GM23338 (cell line): Measurements from ENCODE around the gene MAP3K6.

Source experiments
- CREB1 ChIP-seq: fragments of 250-450 bp; sonication (Bioruptor Pico); IDR thresholded peaks from 2 replicates; pipeline ENCODE4 v1.5.0; 2020; ENCODE audit warnings: low read depth, mild to moderate bottlenecking, moderate library complexity
- ETS1 ChIP-seq: IDR thresholded peaks from 2 replicates; pipeline ENCODE4 v1.6.1; 2016; ENCODE audit warnings: antibody characterized with exemption
- EZH2 ChIP-seq: fragments of 200-600 bp; sonication (generic); IDR thresholded peaks from one replicate; pipeline ENCODE4 v1.8.0; 2017; ENCODE audit warnings: antibody characterized with exemption, mild to moderate bottlenecking, low read depth; ENCODE audit not compliant: unreplicated experiment
- REST ChIP-seq: IDR thresholded peaks from one replicate; pipeline ENCODE4 v1.6.1; 2018; ENCODE audit warnings: antibody characterized with exemption; ENCODE audit not compliant: unreplicated experiment
- STAT1 ChIP-seq: IDR thresholded peaks from one replicate; pipeline ENCODE4 v1.6.1; 2016; ENCODE audit warnings: antibody characterized with exemption; ENCODE audit not compliant: unreplicated experiment
- TF ChIP-seq, protein P1 (sequence below), 2 experiments: fragments of 200-600 bp in 1 of 2; sonication (generic) in 1 of 2; conservative IDR thresholded peaks; 2 replicates each; pipeline versions ENCODE4 v1.5.1 to v1.6.1; 2016 to 2017; ENCODE audit warnings: antibody characterized with exemption in 2 of 2, low read depth in 2 of 2, mild to moderate bottlenecking in 2 of 2, moderate library complexity in 1 of 2

DNA sequence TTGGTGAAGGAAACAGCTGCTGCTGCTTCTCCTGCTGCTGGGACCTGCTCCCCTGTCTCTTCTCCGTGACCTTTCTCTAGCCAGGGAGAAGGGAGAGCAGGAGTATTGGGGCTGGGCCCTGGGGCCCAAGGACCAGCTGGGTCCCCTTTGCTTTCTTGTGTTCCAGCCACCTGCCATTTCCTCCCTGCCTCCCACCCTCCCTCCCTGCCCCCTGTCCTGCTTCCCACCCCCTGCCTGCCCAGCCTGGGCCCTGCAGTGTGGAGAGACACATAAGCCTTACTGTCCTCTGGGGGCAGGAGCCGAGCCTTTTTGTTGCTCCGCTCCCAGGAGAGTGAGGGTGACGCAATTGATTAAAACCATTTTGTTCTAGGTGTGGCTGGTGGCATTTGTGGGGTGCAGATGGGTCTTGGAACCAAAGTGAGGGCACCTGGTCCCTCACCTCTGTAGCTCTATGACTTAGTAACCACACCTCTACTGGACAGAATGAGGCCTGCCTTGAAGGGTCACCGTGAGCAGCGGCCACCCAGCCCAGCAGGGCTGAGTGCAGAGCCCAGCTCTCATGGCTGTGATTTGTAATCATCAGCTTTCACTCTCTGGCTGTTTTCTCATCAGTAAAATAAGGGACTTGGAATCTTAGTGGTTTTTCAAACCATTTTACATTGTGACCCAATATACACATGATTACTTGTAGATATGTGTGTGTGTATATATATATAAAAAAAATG, 58.7 kb downstream of the MAP3K6 start:
- TF ChIP-seq STAT1 (no peak), EZH2 (no peak), CREB1 (CRISPR knock-in tag) (no peak), ETS1 (no peak), REST (no peak)
- TF ChIP-seq, protein P1, sequence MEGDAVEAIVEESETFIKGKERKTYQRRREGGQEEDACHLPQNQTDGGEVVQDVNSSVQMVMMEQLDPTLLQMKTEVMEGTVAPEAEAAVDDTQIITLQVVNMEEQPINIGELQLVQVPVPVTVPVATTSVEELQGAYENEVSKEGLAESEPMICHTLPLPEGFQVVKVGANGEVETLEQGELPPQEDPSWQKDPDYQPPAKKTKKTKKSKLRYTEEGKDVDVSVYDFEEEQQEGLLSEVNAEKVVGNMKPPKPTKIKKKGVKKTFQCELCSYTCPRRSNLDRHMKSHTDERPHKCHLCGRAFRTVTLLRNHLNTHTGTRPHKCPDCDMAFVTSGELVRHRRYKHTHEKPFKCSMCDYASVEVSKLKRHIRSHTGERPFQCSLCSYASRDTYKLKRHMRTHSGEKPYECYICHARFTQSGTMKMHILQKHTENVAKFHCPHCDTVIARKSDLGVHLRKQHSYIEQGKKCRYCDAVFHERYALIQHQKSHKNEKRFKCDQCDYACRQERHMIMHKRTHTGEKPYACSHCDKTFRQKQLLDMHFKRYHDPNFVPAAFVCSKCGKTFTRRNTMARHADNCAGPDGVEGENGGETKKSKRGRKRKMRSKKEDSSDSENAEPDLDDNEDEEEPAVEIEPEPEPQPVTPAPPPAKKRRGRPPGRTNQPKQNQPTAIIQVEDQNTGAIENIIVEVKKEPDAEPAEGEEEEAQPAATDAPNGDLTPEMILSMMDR (conservative IDR thresholded peaks at IDR 0.05; ENCODE audit: low read depth in 2 of 2) = peak in 1 of 2 experiments; percentile 18; a peak in 1 of 4 replicates
